Measurements from ENCODE around the gene IKBIP. TPM values are rescaled to one million over a fixed set of nuclear protein-coding genes. Genes with fewer than 3 reads are reported as not detected.

Gene IKBIP
- total and polyA plus RNA-seq, 2 donors (not counting 1 experiment from before 2014, with no cell fraction given), result 1.7 to 12.0 TPM

DNA sequence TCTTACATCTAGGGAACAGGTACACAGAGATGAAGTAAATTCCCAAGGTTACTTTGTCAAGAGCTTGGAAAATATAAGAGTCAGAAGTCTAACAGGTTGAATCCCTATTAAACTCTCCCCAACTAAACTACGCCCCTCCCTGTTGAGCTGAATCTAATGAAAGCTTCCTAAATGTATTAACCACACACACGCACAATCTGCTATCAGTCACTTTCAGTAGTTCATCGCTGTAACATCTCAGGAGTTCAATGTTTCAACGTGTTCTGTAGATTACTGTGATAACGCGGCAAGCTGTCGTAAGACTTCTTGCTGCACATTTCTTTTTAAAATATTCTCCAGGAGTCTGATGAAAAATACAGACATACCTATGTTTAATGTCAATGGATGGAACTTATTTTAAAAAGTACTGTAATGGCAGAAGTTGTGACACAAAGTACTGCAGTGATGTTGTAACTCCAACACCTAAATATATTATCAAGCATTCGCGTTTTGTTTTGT is 51.7 kb downstream of the IKBIP start:
- WGBS (ENCODE audit: insufficient coverage), result 66% methylated on average over 3 of the region's 9 CpGs

More for the DNA sequence above, 51.7 kb downstream of the IKBIP start:
- no peaks in the 10 kb centered on the region for H3K9me3 ChIP-seq (ENCODE audit: control extremely low read depth in 1 of 3, control insufficient read depth in 2 of 3, insufficient read depth in 1 of 3, low read length in 2 of 3)
- peaks cover 43% of the 10 kb centered on the region for H3K79me2 ChIP-seq (ENCODE audit: control insufficient read depth, insufficient read depth, low read length)
- ATAC-seq (ENCODE audit: low read depth), result no peak
- DNase-seq, result no peak
- no peaks in the 10 kb centered on the region for H3K9me3 Mint-ChIP-seq (ENCODE audit: insufficient read depth)
- peak overlapping the region; percentile 62 to 100 (median 69) for H3K4me3 ChIP-seq (ENCODE audit: control extremely low read depth in 1 of 5, extremely low read depth in 1 of 5, insufficient read depth in 1 of 5, low read depth in 2 of 5, low read length in 4 of 5)
- peaks cover 4 to 23% of the 10 kb centered on the region in 2 experiments for H3K36me3 ChIP-seq (replicated peaks in 1 of 2; ENCODE audit: control extremely low read depth in 1 of 2, control insufficient read depth in 1 of 2, extremely low read depth in 1 of 2, insufficient read depth in 2 of 2, low read length in 1 of 2)
- H3K27me3 Mint-ChIP-seq, result no peaks in the 10 kb centered on the region
- peak overlapping the region; percentile 85 for H3K4me2 ChIP-seq (replicated peaks; ENCODE audit: low read depth, low read length, poor library complexity, severe bottlenecking)
- H3K4me1 Mint-ChIP-seq, result peaks cover 34% of the 10 kb centered on the region
- no peak for TF ChIP-seq CTCF (IDR thresholded peaks at IDR 0.05)
- no peak for TF ChIP-seq EZH2 (IDR thresholded peaks at IDR 0.05; ENCODE audit: borderline replicate concordance, insufficient read depth, low read depth, low read length, poor library complexity, severe bottlenecking)
- H3K4me3 Mint-ChIP-seq, result peak overlapping the region; percentile 91
- H3K27me3 ChIP-seq (replicated peaks in 1 of 4; ENCODE audit: control extremely low read depth in 1 of 4, control insufficient read depth in 3 of 4, insufficient read depth in 4 of 4, low read length in 3 of 4), result no peaks in the 10 kb centered on the region
- H3K9ac ChIP-seq (ENCODE audit: low read length), result peak overlapping the region; percentile 93
- peak overlapping the region; percentile 98 for H3K27ac Mint-ChIP-seq
- peak overlapping the region; percentile 85 for H2AFZ ChIP-seq (ENCODE audit: insufficient read depth, low read depth, low read length, poor library complexity, severe bottlenecking)
- POLR2A ChIA-PET, result interaction anchor here (0.6 to 2.6 kb wide), 11 partner anchors 14 to 339 kb away, joined by 3 to 21 read pairs (median 5); partner anchors contain the start of genes APAF1, IKBIP and TMPO
- intact Hi-C loops (cut with micrococcal nuclease), result loop anchor here (1.0 to 2.0 kb wide), 4 partner anchors 20 to 88 kb away; partner anchors contain the start of genes IKBIP and TMPO
- peak overlapping the region; percentile 96 to 98 for H3K27ac ChIP-seq (ENCODE audit: low read length in 2 of 2)
- CTCF ChIA-PET, result interaction anchor here (0.7 to 5.3 kb wide), 8 partner anchors 11 to 196 kb away, joined by 3 to 31 read pairs (median 4); partner anchors contain the start of genes APAF1 and IKBIP
- H3K4me1 ChIP-seq (ENCODE audit: control insufficient read depth in 2 of 2, insufficient read depth in 2 of 2, low read length in 2 of 2), result peaks cover 20 to 25% of the 10 kb centered on the region in 2 donors
- no peaks in the 10 kb centered on the region for H4K20me1 ChIP-seq (ENCODE audit: control insufficient read depth, insufficient read depth, low read length, poor library complexity, severe bottlenecking)

All from B cell (primary cell).